Measurements from ENCODE around the gene CACNA1C.

DNA sequence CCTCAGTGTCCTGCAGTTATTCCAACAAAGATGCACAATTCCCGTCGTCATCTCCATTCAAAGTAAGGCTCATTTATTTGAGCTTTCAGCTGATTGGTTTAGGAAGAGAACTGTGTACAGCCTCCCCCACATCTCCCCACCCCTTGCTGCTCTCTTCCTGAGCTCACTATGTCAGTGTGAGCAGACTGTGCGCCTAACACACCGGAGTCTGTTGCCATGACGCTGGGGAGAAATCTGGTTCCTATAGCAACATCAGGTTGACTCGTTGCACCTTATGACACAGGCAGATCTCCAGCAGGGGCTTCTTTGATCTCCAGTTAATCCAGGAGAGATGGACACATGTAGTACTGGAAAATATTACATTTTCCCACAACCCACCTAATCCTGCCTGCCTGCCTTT is 319.4 kb downstream of the CACNA1C start:
- TF ChIP-seq, protein P1, sequence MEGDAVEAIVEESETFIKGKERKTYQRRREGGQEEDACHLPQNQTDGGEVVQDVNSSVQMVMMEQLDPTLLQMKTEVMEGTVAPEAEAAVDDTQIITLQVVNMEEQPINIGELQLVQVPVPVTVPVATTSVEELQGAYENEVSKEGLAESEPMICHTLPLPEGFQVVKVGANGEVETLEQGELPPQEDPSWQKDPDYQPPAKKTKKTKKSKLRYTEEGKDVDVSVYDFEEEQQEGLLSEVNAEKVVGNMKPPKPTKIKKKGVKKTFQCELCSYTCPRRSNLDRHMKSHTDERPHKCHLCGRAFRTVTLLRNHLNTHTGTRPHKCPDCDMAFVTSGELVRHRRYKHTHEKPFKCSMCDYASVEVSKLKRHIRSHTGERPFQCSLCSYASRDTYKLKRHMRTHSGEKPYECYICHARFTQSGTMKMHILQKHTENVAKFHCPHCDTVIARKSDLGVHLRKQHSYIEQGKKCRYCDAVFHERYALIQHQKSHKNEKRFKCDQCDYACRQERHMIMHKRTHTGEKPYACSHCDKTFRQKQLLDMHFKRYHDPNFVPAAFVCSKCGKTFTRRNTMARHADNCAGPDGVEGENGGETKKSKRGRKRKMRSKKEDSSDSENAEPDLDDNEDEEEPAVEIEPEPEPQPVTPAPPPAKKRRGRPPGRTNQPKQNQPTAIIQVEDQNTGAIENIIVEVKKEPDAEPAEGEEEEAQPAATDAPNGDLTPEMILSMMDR (IDR thresholded peaks at IDR 0.05) = no peak
- TF ChIP-seq POLR2A (IDR thresholded peaks at IDR 0.05; ENCODE audit: low read depth) = no peak
